Right kidney (tissue), 1 donor: ENCODE measurements around the gene C4BPA.

Experiments
- DNase-seq: peaks from one replicate; pipeline ENCODE4 v3.0.0-alpha.2; 2016

Gene C4BPA

GRCh38 chr1:207191061-207191460 lies 87.0 kb downstream of the C4BPA start:
- DNase-seq, result no peak

GRCh38 chr1:207191776-207192175 lies 87.7 kb downstream of the C4BPA start:
- no peak for DNase-seq

- no peak for DNase-seq
These were observed 90.2 kb downstream of the C4BPA start for GRCh38 chr1:207194197-207194596.
